A549 (cell line): ENCODE results near the gene KCNQ2. TPM values are rescaled to one million over a fixed set of nuclear protein-coding genes. Genes with fewer than 3 reads are reported as not detected.

Experiments
- ATAC-seq, 2 experiments: fragments of 200-7000 bp in 1 of 2; fragments of >200 bp in 1 of 2; cut with Nextera tagmentation in 1 of 2; cut with Tn5 transposase in 1 of 2; 3 replicates each; pipeline versions ENCODE4 v1.8.0 to v1.9.1; 2018 to 2020; ENCODE audit warnings: mild to moderate bottlenecking in 1 of 2, moderate library complexity in 1 of 2
- CTCF ChIA-PET: fragments of 300-600 bp; sonication (Branson Sonifier 250); formaldehyde crosslinking; extraction: SDS; loops from one replicate; lab custom pipeline; 2021; ENCODE audit warnings: antibody characterized with exemption, inconsistent platforms; lab: Yijun Ruan, JAX
- POLR2A ChIA-PET: fragments of 350-600 bp; formaldehyde crosslinking; extraction: SDS; loops from one replicate; lab custom pipeline; 2021; ENCODE audit warnings: antibody characterized with exemption, inconsistent platforms; lab: Yijun Ruan, JAX
- DNase-seq, 2 experiments: peaks; one replicate each; pipeline versions ENCODE4 v3.0.0 to v3.0.0-alpha.2; 2011 to 2016; ENCODE audit warnings: low read depth in 1 of 2, low spot score in 1 of 2
- FAIRE-seq: peaks from 2 replicates; lab custom pipeline; 2011; peaks lifted over from hg19 to GRCh38; lab: Jason Lieb, UNC
- H3K27ac ChIP-seq, 2 experiments: fragments of >200 bp; sonication (Bioruptor Twin); formaldehyde crosslinking; 3 replicates each; pipeline ENCODE4 v1.5.1; 2016 to 2017
- H3K4me1 ChIP-seq: fragments of >200 bp; sonication (Bioruptor Twin); formaldehyde crosslinking; 3 replicates; pipeline ENCODE4 v1.6.1; 2016
- H3K4me2 ChIP-seq: fragments of >200 bp; sonication (Bioruptor Twin); formaldehyde crosslinking; 3 replicates; pipeline ENCODE4 v1.6.1; 2016
- H3K4me3 ChIP-seq: fragments of >200 bp; sonication (Bioruptor Twin); formaldehyde crosslinking; 3 replicates; pipeline ENCODE4 v1.5.1; 2016
- H3K9me3 ChIP-seq: fragments of >200 bp; sonication (Bioruptor Twin); formaldehyde crosslinking; 3 replicates; pipeline ENCODE4 v1.6.1; 2016
- CBX8 ChIP-seq: fragments of 200-600 bp; sonication (generic); IDR thresholded peaks from 2 replicates; pipeline ENCODE4 v1.6.1; 2016
- CEBPB ChIP-seq, 2 experiments: fragments of >200 bp in 1 of 2; sonication (Bioruptor Twin) in 1 of 2; formaldehyde crosslinking in 1 of 2; IDR thresholded peaks; 2 replicates each; pipeline ENCODE4 v1.6.1; 2012 to 2016
- EHF ChIP-seq: fragments of 250-450 bp; sonication (Bioruptor Pico); IDR thresholded peaks from 2 replicates; pipeline ENCODE4 v1.5.0; 2020; ENCODE audit warnings: mild to moderate bottlenecking
- FOXS1 ChIP-seq: fragments of 250-450 bp; sonication (Bioruptor Pico); IDR thresholded peaks from 2 replicates; pipeline ENCODE4 v1.5.0; 2020; ENCODE audit warnings: mild to moderate bottlenecking, moderate library complexity
- GATA3 ChIP-seq: IDR thresholded peaks from 2 replicates; pipeline ENCODE4 v1.6.1; 2012; ENCODE audit warnings: borderline replicate concordance
- HEYL ChIP-seq: fragments of 250-450 bp; sonication (Bioruptor Pico); IDR thresholded peaks from 2 replicates; pipeline ENCODE4 v1.8.0; 2021; ENCODE audit warnings: mild to moderate bottlenecking, moderate library complexity
- HOXB5 ChIP-seq: fragments of 250-450 bp; sonication (Bioruptor Pico); IDR thresholded peaks from 2 replicates; pipeline ENCODE4 v1.5.0; 2020; ENCODE audit warnings: mild to moderate bottlenecking, moderate library complexity
- JUN ChIP-seq, 2 experiments: fragments of >200 bp; sonication (Bioruptor Twin); formaldehyde crosslinking; IDR thresholded peaks; 2 replicates in 1 of 2; 3 replicates in 1 of 2; pipeline ENCODE4 v1.6.1; 2016 to 2017
- KDM1A ChIP-seq: fragments of 200-600 bp; sonication (generic); IDR thresholded peaks from 2 replicates; pipeline ENCODE4 v1.6.1; 2016; ENCODE audit warnings: low read depth, mild to moderate bottlenecking
- KDM5A ChIP-seq: fragments of 200-600 bp; sonication (generic); IDR thresholded peaks from 2 replicates; pipeline ENCODE4 v1.6.1; 2016; ENCODE audit warnings: antibody characterized with exemption, mild to moderate bottlenecking
- NFE2L2 ChIP-seq: fragments of 150-350 bp; conservative IDR thresholded peaks from 2 replicates; pipeline ENCODE4 v1.6.1; 2014; ENCODE audit warnings: low read length
- NPAS2 ChIP-seq: fragments of 250-450 bp; sonication (Bioruptor Pico); IDR thresholded peaks from 2 replicates; pipeline ENCODE4 v1.8.0; 2022; ENCODE audit warnings: mild to moderate bottlenecking, moderate library complexity, borderline replicate concordance
- NR3C1 ChIP-seq: fragments of >200 bp; sonication (Bioruptor Twin); formaldehyde crosslinking; IDR thresholded peaks from 3 replicates; pipeline ENCODE4 v1.6.1; 2017
- RNF2 ChIP-seq: fragments of 200-600 bp; sonication (generic); IDR thresholded peaks from 2 replicates; pipeline ENCODE4 v1.6.1; 2016; ENCODE audit warnings: low read depth, mild to moderate bottlenecking, antibody characterized with exemption, moderate library complexity, borderline replicate concordance
- SREBF2 ChIP-seq: fragments of 450-650 bp; IDR thresholded peaks from 2 replicates; pipeline ENCODE4 v1.6.1; 2014; ENCODE audit warnings: mild to moderate bottlenecking, moderate library complexity
- TP53 ChIP-seq: fragments of 250-450 bp; sonication (Bioruptor Pico); IDR thresholded peaks from 2 replicates; pipeline ENCODE4 v1.5.0; 2021; ENCODE audit warnings: mild to moderate bottlenecking, moderate library complexity
- ZC3H11A ChIP-seq: fragments of 450-650 bp; IDR thresholded peaks from 2 replicates; pipeline ENCODE4 v1.6.1; 2014; ENCODE audit warnings: antibody characterized with exemption, mild to moderate bottlenecking
- ZSCAN20 ChIP-seq: fragments of 250-450 bp; sonication (Bioruptor Pico); IDR thresholded peaks from 2 replicates; pipeline ENCODE4 v1.8.0; 2022; ENCODE audit warnings: mild to moderate bottlenecking, moderate library complexity
- WGBS: methylation state at CpG from one replicate; pipeline ENCODE4 v1.1.6; 2017; ENCODE audit errors: missing lambda C conversion rate; 5-methylcytosine and 5-hydroxymethylcytosine counted together
- polyA plus RNA-seq, 4 experiments: library from polyadenylated mRNA; depleted of rRNA in 3 of 4; stranded (reverse); fragments of >200 nt; fragmentation: RNase III in 1 of 4; extraction: RNeasy Plus Mini Kit Qiagen cat#74134 plus additional on column Dnase treatment in 1 of 4; gene quantifications; 2 replicates in 3 of 4; 3 replicates in 1 of 4; pipeline ENCODE4 v1.2.3, GENCODE V29; 2011 to 2017
- TF ChIP-seq, protein P1 (sequence below): IDR thresholded peaks from 2 replicates; pipeline ENCODE4 v1.6.1; 2012; ENCODE audit warnings: low read depth, borderline replicate concordance
- TF ChIP-seq, protein P2 (sequence below): fragments of 200-600 bp; sonication (generic); IDR thresholded peaks from 2 replicates; pipeline ENCODE4 v1.6.1; 2016; ENCODE audit warnings: antibody characterized with exemption, mild to moderate bottlenecking, moderate library complexity
- TF ChIP-seq, protein P3 (sequence below): fragments of 450-650 bp; IDR thresholded peaks from 2 replicates; pipeline ENCODE4 v1.6.1; 2014; ENCODE audit warnings: antibody characterized with exemption
- TF ChIP-seq, protein P4 (sequence below): fragments of 250-450 bp; sonication (Bioruptor Pico); IDR thresholded peaks from 2 replicates; pipeline ENCODE4 v1.5.0; 2021; ENCODE audit warnings: mild to moderate bottlenecking, moderate library complexity, borderline replicate concordance

The KCNQ2 gene
- polyA plus RNA-seq, 2 of the 4 experiments (the other 2 are of a cell fraction), result 0.14 to 0.36 TPM

DNA sequence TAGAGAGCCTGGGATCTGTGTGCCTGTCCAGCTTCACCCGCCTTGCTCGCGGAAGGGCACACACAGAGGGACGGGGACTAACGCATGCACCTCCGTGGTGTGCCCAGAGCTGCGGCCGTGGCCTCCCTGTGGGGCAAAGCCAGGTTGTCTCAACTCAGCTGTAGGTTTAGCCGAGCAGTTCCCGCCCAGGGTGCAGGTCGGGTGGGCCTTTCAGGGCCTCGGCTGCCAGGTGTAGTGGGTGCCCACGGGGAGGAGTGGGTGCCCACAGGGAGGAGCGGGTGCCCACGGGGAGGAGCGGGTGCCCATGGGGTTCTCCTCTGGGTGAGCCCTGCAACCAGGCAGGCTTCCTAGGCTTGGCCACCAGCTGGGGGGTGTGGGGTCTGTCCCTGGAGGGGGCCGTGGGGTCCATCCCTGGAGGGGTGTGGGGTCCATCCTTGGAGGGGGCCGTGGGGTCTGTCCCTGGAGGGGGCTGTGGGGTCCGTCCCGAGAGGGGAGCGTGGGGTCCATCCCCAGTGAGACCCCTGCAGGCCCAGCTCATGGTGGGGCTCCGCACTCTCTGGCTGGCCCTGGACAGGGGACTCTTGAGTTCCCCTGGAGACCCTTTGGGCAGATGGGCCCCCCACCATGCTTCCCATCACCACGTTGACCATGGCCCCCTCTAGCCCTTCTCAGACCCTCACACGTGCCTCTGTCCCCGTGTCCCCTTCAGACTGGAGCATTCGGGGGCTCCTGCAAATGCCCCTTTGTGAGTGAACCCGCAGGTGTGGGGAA, 73.5 kb downstream of the KCNQ2 start:
- Histone ChIP-seq H3K9me3 (no peaks in the 10 kb centered on the region), H3K4me1 (peaks cover 3% of the 10 kb centered on the region; the same call in 1 of the 3 replicates), H3K27ac (no peak overlapping the region), H3K4me3 (no peak overlapping the region), H3K4me2 (no peak overlapping the region)
- 35% methylated on average over 8 of the region's 27 CpGs for WGBS
- ChIA-PET POLR2A (no interaction called here), CTCF (interaction anchor here (1.2 to 1.4 kb wide), 4 partner anchors 15 to 54 kb away, joined by 3 to 4 read pairs (median 3); no protein-coding TSS in a partner anchor)
- DNase-seq, result no peak
- TF ChIP-seq ZC3H11A (no peak), KDM5A (no peak), CBX8 (no peak), RNF2 (no peak), EHF (no peak), FOXS1 (CRISPR knock-in tag) (no peak), ZSCAN20 (CRISPR knock-in tag) (no peak), HOXB5 (no peak), NR3C1 (no peak), GATA3 (no peak), NPAS2 (no peak)
- TF ChIP-seq, protein P1, sequence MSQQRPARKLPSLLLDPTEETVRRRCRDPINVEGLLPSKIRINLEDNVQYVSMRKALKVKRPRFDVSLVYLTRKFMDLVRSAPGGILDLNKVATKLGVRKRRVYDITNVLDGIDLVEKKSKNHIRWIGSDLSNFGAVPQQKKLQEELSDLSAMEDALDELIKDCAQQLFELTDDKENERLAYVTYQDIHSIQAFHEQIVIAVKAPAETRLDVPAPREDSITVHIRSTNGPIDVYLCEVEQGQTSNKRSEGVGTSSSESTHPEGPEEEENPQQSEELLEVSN, result no peak
- TF ChIP-seq, protein P2, sequence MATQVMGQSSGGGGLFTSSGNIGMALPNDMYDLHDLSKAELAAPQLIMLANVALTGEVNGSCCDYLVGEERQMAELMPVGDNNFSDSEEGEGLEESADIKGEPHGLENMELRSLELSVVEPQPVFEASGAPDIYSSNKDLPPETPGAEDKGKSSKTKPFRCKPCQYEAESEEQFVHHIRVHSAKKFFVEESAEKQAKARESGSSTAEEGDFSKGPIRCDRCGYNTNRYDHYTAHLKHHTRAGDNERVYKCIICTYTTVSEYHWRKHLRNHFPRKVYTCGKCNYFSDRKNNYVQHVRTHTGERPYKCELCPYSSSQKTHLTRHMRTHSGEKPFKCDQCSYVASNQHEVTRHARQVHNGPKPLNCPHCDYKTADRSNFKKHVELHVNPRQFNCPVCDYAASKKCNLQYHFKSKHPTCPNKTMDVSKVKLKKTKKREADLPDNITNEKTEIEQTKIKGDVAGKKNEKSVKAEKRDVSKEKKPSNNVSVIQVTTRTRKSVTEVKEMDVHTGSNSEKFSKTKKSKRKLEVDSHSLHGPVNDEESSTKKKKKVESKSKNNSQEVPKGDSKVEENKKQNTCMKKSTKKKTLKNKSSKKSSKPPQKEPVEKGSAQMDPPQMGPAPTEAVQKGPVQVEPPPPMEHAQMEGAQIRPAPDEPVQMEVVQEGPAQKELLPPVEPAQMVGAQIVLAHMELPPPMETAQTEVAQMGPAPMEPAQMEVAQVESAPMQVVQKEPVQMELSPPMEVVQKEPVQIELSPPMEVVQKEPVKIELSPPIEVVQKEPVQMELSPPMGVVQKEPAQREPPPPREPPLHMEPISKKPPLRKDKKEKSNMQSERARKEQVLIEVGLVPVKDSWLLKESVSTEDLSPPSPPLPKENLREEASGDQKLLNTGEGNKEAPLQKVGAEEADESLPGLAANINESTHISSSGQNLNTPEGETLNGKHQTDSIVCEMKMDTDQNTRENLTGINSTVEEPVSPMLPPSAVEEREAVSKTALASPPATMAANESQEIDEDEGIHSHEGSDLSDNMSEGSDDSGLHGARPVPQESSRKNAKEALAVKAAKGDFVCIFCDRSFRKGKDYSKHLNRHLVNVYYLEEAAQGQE, result no peak
- ATAC-seq, result no peak
- no peak for FAIRE-seq

DNA sequence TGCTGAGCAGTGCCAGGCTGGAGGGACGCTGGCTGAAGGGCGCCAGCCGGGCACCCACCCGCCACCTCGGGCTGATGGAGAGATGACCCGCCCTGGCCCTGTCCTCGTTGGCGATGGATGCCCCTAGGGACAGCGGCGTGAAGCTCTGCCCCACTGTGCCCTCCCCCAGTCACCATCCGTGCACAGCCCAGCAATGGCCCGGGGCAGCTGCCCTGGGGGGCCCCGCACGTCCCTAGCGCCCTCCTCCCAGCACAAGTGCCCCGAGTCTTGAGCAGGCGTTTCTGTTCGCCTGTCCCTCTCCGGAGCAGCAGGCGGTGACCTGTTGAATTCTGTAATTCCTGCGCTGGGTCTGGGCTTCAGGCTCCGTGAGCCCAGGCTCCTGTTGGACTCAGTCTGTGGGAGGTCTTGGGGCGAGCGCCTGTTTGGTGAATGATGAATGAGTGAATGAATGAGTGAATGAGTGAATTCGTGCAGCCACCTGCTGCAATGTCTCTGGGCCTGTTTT, 74.5 kb downstream of the KCNQ2 start:
- FAIRE-seq (no peak), DNase-seq (no peak), ATAC-seq (no peak)
- Histone ChIP-seq H3K9me3 (no peaks in the 10 kb centered on the region), H3K4me3 (no peak overlapping the region), H3K4me1 (peaks cover 3% of the 10 kb centered on the region; the same call in 1 of the 3 replicates), H3K4me2 (no peak overlapping the region), H3K27ac (no peak overlapping the region)
- TF ChIP-seq TP53 (CRISPR knock-in tag), result no peak
- no peak for TF ChIP-seq HEYL (CRISPR knock-in tag)
- TF ChIP-seq JUN (IDR thresholded peaks at IDR 0.05), result no peak
- TF ChIP-seq KDM1A, result no peak
- WGBS, result 50% methylated on average over 14 of the region's 25 CpGs
- CTCF ChIA-PET, result interaction anchor here (1.2 kb wide), 1 partner anchor 15 kb away, joined by 4 read pairs; no protein-coding TSS in a partner anchor
- POLR2A ChIA-PET, result no interaction called here

DNA sequence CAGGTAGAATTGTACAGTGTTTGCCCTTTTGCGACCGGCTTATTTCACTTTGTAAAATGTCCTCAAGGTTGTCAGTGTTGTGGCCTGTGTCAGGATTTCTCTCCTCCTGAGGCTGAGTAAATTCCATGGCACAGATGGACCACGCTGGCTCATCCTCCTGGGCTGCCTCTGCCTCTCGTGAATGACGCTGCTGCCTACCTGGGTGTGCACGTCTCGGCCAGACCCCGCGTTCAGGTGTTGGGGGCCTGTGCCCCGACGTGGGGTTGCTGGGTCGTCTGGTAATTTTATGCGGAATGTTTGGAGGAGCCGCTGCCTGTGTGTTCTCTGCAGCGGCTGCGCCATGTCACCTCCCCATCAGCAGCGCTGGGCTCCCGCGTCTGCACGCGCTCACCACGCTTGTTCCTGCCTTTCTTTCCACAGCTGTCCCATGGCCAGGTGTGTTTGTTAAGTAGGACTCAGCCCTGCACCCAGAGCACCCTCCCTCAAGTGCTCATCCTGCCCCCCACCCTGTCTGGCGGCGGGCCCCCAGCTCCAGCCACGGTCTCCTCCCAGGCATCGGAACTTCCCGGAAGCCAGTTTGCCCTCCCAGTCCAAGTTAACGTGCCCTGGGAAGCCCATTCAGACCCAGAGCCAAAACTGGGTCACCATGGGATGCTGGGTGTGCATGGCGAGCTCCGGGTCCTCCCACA, 75.2 kb downstream of the KCNQ2 start:
- FAIRE-seq, result no peak

More for the DNA sequence above, 75.2 kb downstream of the KCNQ2 start:
- H3K4me1 ChIP-seq, result no peaks in the 10 kb centered on the region
- ChIA-PET POLR2A (no interaction called here), CTCF (interaction anchor here (1.0 to 1.5 kb wide), 3 partner anchors 14 to 174 kb away, joined by 3 to 4 read pairs (median 4); no protein-coding TSS in a partner anchor)
- no peaks in the 10 kb centered on the region for H3K9me3 ChIP-seq
- no peak for DNase-seq
- no peak for ATAC-seq
- H3K27ac ChIP-seq, result no peak overlapping the region
- H3K4me3 ChIP-seq, result no peak overlapping the region
- no peak for TF ChIP-seq CEBPB (IDR thresholded peaks at IDR 0.05)
- no peak for TF ChIP-seq EHF
- TF ChIP-seq NFE2L2, result no peak
- no peak for TF ChIP-seq HEYL (CRISPR knock-in tag)
- TF ChIP-seq NPAS2, result no peak
- no peak for TF ChIP-seq FOXS1 (CRISPR knock-in tag)
- no peak for TF ChIP-seq NR3C1
- no peak for TF ChIP-seq GATA3
- no peak for TF ChIP-seq ZSCAN20 (CRISPR knock-in tag)
- TF ChIP-seq, protein P3, sequence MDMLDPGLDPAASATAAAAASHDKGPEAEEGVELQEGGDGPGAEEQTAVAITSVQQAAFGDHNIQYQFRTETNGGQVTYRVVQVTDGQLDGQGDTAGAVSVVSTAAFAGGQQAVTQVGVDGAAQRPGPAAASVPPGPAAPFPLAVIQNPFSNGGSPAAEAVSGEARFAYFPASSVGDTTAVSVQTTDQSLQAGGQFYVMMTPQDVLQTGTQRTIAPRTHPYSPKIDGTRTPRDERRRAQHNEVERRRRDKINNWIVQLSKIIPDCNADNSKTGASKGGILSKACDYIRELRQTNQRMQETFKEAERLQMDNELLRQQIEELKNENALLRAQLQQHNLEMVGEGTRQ, result no peak
- no peak for TF ChIP-seq TP53 (CRISPR knock-in tag)
- no peak for TF ChIP-seq SREBF2
- TF ChIP-seq CBX8, result no peak
- TF ChIP-seq, protein P4, sequence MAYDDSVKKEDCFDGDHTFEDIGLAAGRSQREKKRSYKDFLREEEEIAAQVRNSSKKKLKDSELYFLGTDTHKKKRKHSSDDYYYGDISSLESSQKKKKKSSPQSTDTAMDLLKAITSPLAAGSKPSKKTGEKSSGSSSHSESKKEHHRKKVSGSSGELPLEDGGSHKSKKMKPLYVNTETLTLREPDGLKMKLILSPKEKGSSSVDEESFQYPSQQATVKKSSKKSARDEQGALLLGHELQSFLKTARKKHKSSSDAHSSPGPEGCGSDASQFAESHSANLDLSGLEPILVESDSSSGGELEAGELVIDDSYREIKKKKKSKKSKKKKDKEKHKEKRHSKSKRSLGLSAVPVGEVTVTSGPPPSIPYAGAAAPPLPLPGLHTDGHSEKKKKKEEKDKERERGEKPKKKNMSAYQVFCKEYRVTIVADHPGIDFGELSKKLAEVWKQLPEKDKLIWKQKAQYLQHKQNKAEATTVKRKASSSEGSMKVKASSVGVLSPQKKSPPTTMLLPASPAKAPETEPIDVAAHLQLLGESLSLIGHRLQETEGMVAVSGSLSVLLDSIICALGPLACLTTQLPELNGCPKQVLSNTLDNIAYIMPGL (CRISPR knock-in tag), result no peak
- 58% methylated on average over 23 of the region's 30 CpGs for WGBS
- no peak overlapping the region for H3K4me2 ChIP-seq
